T-helper 2 cell treated with Interferon-gamma antibody and Interleukin-4, amounts not matched to agents 100 ng/mL and 5 ng/mL, for 36 hours (primary cell): ENCODE data around the gene CEP85. TPM values are rescaled to one million over a fixed set of nuclear protein-coding genes. Genes with fewer than 3 reads are reported as not detected.
"Not testable (repeated sequence)": the region's sequence is repeated elsewhere in the genome, so short reads cannot be mapped to it uniquely, and the experiment has no call there.

Source experiments
- intact Hi-C: fragments of 100-400 bp; cut with micrococcal nuclease; formaldehyde crosslinking; loops from one replicate; pipeline ENCODE4 v1.15.1; 2023
- total RNA-seq: library from RNA; stranded (reverse); gene quantifications from 2 replicates; pipeline ENCODE4 v1.2.3, GENCODE V29; 2022

CEP85 gene
- total RNA-seq, 1 donor from 2014 or later, result 44.0 TPM

GRCh38 chr1:26289158-26290059 lies 55.4 kb downstream of the CEP85 start:
- intact Hi-C loops, result loop anchor here (5.0 kb wide), 1 partner anchor 103 kb away; no protein-coding TSS in a partner anchor

- intact Hi-C loops, result no loop called here
These were observed 56.3 kb downstream of the CEP85 start for GRCh38 chr1:26290122-26290881.

GRCh38 chr1:26290882-26291261 lies 56.9 kb downstream of the CEP85 start:
- intact Hi-C loops, result no loop called here

GRCh38 chr1:26291433-26291832 lies 57.4 kb downstream of the CEP85 start:
- intact Hi-C loops, result no loop called here

- intact Hi-C loops, result no loop called here
These were observed 57.9 kb downstream of the CEP85 start for GRCh38 chr1:26291939-26292338.

- intact Hi-C loops, result not testable (repeated sequence)
These were observed 58.7 kb downstream of the CEP85 start for GRCh38 chr1:26292735-26293134.

GRCh38 chr1:26293911-26294463 lies 60.0 kb downstream of the CEP85 start:
- intact Hi-C loops, result no loop called here

GRCh38 chr1:26295194-26296138 lies 61.5 kb downstream of the CEP85 start:
- intact Hi-C loops, result no loop called here

- intact Hi-C loops, result no loop called here
These were observed 62.5 kb downstream of the CEP85 start for GRCh38 chr1:26296340-26297056.

GRCh38 chr1:26297057-26297790 lies 63.2 kb downstream of the CEP85 start:
- intact Hi-C loops, result no loop called here

- intact Hi-C loops, result no loop called here
These were observed 63.8 kb downstream of the CEP85 start for GRCh38 chr1:26297791-26298124.

GRCh38 chr1:26300578-26301275 lies 66.7 kb downstream of the CEP85 start:
- intact Hi-C loops, result loop anchor here (10.0 kb wide), 1 partner anchor 326 kb away; no protein-coding TSS in a partner anchor

GRCh38 chr1:26302733-26303405 lies 68.9 kb downstream of the CEP85 start:
- intact Hi-C loops, result loop anchor here (10.0 kb wide), 1 partner anchor 328 kb away; no protein-coding TSS in a partner anchor

- intact Hi-C loops, result loop anchor here (1.0 to 10.0 kb wide), 5 partner anchors 21 to 398 kb away; partner anchors contain the start of genes DHDDS, HMGN2 and STMN1
These were observed 71.8 kb downstream of the CEP85 start for GRCh38 chr1:26305667-26306289.

- intact Hi-C loops, result loop anchor here (1.0 to 10.0 kb wide), 8 partner anchors 11 to 399 kb away; partner anchors contain the start of genes CD52, CEP85, DHDDS and HMGN2
These were observed 72.6 kb downstream of the CEP85 start, which contains the start of gene UBXN11 for GRCh38 chr1:26306290-26307229. Gene UBXN11 (minus strand): TSS chr1:26306636. CDS start chr1:26302883, 3,753 bp downstream.

- intact Hi-C loops, result loop anchor here (1.0 to 10.0 kb wide), 6 partner anchors 10 to 400 kb away; partner anchors contain the start of genes CD52, CEP85, HMGN2 and STMN1
These were observed 73.4 kb downstream of the CEP85 start for GRCh38 chr1:26307363-26307781.
